ENCODE measurements around the gene LDB3.
"Not testable (repeated sequence)": the region's sequence is repeated elsewhere in the genome, so short reads cannot be mapped to it uniquely, and the experiment has no call there.

Gene LDB3, protein sequence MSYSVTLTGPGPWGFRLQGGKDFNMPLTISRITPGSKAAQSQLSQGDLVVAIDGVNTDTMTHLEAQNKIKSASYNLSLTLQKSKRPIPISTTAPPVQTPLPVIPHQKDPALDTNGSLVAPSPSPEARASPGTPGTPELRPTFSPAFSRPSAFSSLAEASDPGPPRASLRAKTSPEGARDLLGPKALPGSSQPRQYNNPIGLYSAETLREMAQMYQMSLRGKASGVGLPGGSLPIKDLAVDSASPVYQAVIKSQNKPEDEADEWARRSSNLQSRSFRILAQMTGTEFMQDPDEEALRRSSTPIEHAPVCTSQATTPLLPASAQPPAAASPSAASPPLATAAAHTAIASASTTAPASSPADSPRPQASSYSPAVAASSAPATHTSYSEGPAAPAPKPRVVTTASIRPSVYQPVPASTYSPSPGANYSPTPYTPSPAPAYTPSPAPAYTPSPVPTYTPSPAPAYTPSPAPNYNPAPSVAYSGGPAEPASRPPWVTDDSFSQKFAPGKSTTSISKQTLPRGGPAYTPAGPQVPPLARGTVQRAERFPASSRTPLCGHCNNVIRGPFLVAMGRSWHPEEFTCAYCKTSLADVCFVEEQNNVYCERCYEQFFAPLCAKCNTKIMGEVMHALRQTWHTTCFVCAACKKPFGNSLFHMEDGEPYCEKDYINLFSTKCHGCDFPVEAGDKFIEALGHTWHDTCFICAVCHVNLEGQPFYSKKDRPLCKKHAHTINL

DNA sequence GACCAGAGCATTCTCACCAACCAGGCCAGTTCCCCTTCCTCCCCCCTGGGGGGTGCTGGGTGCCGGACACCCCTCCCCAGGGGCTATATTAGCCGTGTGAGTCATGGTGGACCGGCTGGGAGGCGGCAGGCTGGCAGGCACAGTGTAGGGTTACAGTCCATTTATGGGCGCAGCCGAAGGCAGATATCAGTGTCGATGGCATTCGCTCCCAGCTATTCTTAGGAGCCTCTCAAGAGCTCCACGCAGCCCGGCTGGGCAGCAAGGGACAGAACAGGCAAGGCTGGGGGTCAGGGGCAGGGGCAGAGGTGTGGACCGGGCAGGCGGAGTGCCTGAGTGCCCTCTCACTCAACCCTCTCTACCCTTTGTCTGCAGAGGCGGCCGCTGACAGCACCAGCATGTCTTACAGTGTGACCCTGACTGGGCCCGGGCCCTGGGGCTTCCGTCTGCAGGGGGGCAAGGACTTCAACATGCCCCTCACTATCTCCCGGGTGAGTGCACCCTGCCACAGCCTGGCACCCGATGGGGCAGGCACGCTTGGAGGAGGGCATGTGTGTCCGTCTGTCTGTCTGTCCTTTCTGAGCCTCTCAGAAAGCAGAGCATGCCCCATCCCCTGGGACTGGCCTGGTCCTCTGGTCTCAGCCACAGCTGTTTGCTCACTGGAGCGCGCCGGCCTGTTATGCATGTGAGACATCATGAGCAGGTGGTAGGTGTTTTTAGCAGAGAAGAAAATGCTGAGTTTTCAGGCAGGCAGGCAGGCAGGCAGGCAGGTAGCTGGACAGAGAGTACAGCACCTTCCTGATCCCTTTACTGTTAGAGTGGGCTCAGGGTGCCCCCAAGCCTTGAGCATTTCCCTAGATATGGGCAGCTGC, at the start of gene LDB3:
Gene LDB3, plus strand, starts transcription at position 215 of the 869 bp plus-strand sequence. Its CDS starts 181 bp downstream, at position 396.
- DNase-seq = no peak

DNA sequence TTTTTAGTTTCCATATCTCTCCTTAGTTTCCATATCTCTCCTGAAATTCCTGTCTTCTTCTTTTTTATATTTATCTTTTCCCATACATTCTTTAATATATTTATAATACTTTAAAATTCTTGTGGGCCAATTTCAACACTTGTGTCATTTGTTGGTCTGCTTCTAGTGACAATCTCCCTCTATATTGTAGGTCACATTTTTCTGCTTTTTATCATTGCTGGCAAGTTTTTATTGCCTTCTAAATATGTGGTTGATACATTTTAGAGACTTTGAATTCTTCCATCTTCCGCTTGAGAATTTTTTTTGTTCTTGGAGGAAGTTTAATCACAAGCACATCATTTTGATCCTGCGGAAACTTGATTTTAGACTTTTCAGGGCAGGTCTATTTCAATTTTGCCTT, 40.0 kb upstream of the LDB3 start:
- no peak for DNase-seq

DNA sequence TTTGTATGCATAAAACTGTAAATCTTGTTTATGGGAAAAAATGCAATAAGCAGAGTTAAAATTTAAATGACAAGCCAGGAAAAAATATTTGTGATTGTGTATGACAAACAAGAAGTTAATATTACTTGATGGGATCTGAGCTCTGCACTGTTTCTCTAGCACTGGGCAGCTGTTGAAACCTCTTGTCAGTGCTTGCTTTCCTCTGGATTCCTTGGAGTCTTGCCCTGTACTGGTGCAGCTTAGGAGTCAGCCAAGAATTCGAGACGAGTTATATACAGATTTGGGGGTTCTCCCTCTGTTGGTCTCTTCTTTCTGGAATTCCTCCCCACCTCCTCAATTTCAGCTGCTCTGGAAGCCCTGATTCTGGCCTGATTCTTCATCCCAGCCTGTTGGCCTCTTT, 38.2 kb upstream of the LDB3 start:
- DNase-seq = no peak

DNA sequence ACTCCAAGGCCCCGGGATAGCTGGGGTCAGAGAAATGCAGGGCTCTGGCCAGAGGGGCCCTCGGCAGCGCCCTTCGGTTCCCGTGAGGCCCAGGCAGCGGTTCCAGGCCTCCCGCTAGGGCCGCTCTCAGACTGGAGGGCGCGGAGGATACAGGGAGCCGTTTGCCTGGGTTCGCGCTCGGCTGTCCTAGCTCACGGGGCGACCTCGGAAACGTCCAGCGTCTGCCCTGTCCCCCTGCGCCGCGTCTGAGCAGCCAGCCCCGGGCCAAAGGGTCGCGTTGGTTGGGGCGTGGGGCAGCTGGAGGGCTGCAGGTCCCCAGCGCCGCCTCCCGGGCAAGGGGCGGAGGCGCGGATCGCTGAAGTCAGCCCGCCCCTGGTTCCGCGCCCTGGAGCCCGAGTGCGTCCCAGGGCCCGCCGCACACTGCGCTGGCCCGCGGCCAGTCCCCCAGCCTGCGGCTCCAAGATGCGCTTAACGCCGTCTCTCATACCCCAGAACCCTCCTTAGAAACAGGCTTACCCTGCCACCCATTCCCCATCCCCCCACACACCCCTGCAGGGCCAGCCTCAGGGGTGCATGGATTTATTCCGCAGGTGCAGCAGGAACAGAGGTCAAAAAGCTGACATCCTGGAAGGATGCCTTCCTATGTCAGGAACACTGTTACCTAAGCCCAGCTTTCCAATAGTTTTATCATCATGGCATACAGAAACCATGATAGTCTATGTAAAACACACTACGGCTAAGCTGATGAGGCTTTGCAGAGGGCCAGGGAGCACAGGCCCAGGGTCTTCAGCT, 36.1 kb upstream of the LDB3 start:
- DNase-seq = no peak

DNA sequence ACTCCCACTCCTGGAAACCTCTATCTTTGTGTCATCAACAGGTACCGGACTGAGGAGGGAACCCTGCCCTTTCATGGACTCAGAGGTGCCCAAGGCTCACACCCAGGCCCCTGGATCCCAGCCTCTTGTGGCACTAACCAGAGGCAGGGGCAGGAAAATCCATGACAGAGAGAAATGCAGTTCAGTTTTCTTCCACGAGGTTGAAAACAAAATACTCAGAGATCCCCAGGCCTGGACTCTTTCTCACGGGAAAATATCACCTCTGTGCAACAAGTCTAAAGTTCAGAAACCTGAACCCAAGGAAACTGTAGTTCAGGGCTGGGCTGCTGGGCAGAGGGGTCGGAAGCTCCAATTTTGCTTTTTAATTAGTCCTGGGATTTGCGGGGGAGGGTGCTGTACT, 35.4 kb upstream of the LDB3 start:
- DNase-seq = no peak

DNA sequence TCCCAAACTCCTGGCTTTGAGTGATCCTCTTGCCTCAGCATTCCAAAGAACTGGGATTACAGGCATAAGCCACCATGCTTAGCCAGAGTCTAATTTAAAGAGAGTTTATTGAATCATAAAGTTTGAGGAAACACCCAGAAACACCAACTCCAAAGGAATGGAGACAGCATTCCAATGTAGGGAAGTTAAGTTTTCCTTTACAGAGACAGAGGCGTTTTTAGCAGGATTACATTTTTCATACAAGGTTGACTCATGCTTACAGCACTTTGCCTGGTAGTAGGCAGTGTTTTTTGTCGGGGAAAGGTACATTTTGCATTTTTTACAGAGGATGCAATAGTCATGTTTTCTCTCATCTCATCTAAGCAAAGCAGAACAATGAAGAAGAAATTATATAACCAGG, 32.9 kb upstream of the LDB3 start:
- no peak for DNase-seq

DNA sequence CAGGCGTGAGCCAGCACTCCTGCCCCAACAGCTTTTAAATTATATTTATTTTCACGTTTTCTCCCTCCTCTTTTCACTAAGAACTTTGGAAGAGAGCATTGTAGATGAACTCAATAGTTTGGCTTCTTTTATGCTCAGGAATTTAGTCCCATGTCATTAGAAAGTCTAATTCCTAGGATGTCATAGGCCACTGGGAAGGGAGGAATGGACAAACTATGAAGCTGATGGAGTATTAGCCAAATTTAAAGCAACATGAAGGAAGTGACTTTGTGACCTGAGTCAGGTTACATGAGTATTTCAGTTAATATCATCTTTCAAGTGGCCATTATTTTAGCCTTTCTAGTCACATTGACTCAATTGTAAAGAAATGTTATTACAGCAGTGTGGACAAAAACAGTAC, 32.0 kb upstream of the LDB3 start:
- DNase-seq = no peak

DNA sequence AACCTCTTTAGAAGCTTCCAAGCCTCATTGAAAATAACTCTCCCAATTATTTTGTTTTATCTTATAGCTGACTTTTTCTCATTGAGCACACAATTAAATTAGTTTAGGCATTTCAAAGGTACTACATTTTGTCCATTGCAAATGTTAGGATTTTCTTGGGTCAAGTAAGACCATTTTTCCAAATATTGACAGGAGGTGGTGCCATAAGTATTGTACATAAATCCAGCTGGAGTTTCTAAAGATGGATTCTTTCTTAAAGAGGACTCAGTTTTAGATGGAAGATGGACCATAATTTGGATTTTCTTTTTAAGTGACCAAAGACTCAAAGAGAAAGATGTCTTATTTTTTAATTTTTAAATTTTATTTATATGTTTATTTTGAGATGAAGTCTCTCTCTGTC, 26.3 kb upstream of the LDB3 start:
- DNase-seq = no peak

DNA sequence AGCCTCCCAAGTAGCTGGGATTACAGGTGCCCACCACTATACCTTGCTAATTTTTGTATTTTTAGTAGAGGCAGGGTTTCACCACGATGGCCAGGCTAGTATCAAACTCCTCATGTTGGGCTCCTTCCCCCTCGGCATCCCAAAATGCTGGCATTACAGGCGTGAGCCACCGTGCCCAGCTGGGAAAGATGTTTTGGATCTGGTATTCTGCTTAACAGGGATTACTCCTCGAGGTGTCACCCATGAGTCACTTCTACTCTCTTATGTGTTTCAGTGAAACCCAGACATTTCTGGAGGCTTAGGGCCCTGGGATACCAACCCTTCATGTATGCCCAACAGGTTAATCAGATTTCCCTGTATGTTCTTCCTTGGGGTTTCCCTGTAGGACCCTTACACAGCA, 25.8 kb upstream of the LDB3 start:
- no peak for DNase-seq

DNA sequence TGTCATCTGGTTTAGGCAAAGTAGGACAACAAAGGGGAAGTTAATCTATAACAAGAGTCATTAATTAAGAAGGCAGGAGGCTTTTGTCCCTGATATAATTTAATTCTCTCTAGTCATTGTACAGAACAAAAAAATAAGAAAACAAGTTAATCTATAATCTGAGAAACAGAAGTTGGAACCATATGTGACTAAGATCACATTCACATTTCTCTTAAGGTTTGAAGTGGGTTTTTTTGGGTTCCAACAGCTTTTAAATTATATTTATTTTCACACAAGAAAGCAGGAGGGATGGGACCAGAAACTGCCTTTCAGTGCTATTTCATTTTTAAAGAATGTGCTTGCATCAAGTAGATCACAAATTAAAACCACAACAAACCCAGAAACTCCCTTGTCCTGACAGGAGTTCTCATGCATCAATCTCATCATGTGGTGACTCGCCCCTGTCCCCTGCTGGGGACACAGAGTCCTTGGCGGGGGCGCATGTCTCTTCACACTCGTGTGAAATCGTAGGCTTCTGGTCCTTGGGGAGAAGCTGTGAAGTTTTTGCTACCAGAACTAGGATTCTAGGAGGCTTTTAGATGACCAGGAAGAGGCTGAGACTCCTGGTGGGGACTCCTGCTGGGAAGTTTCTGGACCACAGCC, 24.0 kb upstream of the LDB3 start:
- no peak for DNase-seq

DNA sequence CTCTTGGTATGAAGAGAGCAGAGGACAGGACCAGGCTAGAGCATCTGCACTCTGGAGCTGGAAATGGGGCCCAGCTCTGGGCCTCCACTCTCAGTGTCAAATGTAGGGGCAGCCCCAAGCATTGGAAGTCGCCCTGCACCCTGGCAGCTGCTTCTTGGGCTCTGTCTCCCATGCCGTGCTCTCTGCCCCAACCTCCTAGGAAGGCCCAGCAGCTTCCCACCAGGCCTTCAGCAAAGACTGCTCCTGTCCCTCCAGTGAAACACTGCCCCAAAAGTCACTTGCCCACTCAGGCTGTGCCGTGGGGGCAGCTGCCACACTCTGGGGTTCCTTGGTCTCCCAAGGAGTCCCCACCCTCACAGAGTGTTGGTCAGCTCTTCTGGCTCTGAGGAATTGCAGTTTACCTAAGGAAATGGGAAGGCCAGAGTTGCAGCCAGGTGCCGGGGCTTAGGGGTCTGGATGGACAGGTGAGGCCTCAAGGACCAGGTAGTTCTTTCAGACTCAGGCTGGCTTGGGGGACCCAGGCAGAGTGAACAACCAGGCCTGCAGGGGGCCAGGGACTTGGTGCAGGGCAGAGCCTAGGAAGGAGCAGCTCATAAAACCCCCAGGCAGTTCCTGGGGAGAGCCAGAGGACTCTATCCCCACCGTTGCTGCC, 23.4 kb upstream of the LDB3 start:
- no peak for DNase-seq

DNA sequence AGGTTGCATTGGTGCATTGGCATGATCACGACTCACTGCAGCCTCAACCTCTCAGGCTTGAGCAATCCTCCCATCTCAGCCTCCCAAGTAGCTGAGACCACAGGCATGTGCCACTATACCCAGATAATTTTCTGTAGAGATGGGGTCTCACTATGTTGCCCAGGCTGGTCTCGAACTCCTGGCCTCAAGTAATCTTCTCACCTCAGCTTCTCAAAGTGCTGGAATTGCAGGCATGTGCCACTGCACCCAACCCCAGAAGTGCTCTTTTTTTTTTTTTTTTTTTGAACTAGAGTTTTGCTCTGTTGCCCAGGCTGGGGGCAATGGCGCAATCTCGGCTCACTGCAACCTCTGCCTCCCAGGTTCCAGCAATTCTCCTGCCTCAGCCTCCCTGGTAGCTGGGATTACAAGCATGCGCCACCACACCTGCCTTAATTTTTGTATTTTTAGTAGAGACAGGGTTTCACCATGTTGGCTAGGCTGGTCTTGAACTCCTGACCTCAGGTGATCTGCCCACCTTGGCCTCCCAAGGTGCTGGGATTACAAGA, 22.6 kb upstream of the LDB3 start:
- not testable (repeated sequence) for DNase-seq

DNA sequence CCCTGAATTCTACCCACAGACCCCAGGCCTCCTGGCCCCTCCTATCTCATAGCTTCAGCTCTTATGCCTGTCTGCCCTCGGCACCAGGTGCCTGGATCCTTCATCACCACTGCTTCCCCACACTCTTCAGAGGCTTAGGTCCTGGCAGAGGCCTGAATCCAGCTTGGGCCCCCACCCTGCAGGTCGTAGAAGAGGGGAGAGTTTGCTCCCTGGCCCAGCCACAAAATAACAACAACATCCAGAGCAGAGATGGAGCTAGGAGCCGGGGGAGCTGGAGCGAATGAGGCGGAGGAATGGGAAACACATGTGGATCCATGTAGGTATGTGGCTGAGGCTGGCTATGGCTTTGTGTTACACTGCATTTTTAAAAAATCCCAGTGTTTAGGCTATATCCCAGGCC, 21.8 kb upstream of the LDB3 start:
- DNase-seq = no peak

DNA sequence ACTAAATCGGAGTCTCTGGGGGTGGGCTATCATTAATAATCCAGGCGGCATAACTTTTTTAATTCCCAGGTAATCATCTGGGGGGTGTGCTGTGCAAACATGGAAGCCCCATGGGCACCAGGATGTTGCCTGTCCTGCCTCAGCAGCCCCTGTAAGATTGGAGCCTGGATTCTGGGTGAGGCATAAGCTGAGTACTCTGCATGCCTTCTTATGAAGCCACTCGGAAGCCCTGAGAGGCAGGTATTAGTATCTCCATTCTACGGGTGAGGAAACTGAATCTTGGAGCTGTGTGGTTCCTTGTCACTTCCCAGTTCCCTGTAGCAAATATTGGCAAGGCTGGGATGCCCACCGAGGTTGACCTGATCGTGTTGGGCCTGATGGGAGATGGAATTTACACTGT, 21.4 kb upstream of the LDB3 start:
- no peak for DNase-seq

DNA sequence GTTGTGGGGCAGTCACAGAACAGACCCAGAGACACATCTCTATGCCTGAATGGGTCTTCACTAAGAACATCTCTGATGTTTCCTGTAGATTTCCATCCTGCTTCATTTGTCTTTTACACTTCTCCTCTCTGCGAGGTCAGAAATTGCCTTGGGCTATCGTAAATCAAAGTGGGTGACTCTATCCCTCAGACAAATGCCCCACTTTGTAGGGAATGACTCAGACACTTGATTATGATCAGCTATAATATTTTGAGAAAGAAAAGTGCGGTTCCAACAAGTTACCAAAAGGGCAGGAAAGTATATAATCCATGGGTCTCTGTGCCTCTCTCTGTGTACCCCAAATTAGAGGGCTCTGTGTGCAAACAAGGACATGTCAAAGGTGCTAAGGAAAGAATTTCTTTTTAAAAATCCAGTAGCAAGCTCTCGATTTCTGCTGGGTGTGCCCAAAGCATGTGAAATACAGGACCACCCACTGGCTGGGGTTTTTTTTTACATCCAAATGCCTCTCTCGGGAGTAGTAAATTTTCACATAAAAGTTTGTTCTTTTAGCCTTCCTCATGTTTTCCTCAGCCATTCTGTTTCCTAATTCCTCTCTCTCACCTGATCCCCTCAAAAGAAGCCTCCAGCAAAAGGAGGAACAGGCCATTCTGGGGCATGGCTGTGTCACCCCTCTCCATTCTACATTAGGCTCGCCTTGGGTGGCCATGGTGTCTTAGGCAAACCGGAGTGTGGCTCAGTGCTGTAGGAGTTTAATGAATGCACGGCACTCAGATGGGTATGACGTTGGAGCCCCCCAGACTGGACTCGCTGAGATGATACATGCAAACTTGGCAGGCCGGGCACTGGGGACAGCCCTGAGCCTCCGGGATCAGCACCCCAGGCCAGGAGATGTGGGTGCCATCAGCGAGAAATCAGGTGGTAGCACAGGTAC, 20.3 kb upstream of the LDB3 start:
- DNase-seq = no peak

DNA sequence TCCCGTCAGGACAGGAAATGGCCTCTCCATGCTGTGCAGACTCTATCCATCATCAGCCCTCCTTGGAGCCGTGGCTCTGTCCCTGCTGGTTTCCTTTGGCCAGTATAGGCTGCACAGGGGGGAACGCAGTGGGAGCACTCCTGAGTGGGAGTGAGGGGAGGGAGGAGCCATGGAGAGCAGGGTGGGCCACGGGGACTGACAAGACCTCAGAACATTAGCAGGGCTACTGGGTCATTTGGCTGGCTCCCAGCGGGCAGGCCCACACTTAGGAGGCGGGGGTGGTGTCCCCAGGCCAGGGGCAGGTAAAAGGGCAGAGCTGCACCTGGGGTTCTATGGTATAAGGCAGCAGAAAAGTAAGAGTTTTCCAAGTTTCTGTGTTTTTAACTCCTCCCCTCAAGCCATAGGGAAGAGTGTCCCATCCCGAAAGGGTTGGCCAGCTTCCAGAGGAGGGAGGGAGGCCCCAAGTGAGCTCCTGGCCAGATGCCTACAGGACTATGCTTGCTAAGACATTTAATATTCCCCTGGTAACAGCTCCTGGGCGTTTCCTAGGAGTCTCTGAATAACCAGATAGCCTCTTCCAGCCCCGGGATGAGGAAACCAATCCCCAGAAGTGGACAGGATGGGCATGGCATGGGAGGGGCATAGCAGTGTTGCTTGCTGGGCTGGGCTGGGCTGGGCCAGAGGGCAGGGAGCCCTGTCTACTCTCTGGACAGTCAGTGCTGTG, 19.4 kb upstream of the LDB3 start:
- no peak for DNase-seq

DNA sequence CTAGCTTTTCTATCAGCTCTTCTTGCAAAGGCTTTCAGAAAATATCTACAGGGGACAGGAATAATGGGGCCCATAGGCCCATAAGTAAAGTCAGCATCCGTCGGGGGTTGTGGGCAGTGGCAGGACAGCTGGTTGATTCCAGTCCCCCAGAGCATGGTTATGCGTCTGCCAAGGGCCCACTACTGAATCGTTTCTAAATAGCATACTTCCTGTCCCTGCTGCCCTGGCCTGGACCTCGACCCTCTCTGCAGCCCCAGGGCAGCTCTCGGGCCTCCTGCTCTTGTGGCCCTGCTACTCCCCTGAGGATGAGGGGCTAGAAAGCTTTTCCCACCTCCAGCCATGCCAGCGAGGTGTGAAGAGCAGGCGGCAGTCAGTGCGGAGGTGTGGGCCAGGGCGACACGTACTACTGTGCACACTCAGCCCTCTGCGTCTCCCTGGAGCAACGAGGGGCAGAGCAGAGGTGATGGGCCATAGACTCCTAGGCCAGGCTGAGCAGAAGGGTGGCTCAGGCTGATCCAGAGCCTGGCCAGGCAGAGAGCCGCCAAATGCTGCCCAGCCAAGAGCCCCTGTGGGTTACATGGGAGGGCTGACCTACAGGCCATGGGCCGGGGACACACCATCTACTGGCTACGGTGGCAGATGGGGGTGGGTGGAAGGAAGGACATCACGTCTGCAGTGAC, 18.7 kb upstream of the LDB3 start:
- DNase-seq = no peak

DNA sequence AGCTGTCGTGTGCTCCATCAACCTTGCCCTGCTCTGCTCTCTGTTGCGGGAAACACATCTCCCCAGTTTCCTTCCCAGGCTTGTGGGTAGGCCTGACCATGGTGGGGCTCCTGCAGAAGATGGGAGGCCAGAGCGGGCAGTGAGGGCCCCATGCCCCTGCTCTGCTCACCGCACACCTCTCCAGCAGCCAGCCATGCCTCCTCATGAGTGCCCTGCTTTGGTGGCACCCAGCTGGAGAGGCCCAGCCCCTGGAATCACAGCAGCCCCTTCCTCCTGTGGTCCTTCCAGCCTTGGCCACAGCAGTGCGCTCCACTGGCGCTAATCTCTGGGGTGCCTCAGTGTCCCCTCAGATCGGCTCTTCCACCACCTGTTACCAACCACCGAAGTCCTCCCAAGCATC, 18.2 kb upstream of the LDB3 start:
- no peak for DNase-seq

DNA sequence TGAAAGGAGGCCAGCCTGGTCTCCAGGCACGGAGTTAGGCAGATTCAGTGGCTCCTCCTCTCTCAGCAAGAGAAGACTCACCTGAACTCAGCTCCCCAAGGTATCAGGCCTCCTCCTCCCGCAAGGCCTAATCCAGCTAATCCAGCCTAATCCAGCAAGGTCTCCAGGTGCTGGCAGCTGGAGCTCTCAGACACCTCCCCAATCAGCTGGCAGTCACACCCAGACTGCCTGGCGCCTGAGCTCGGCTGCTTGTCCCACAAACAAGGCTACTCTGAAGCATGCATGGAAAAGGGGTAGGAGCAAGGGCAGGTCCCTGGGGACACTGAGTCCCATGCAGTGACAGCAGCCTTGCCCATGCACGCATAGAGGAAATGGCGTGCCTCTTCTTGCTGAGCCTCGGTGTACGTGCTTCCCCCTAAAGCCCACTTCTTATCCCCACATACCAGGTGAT, 17.3 kb upstream of the LDB3 start:
- DNase-seq = no peak
